ENCODE data around the gene COL27A1.

GRCh38 chr9:114224247-114224610, 68.9 kb downstream of the COL27A1 start:
- no peak for TF ChIP-seq POLR2A (IDR thresholded peaks at IDR 0.05; ENCODE audit: low read length)
- no peak for TF ChIP-seq GATA1 (IDR thresholded peaks at IDR 0.05; ENCODE audit: low read depth, low read length)

All from erythroblast (primary cell).